ENCODE data around the gene CIDEC.
"Not testable (repeated sequence)": the region's sequence is repeated elsewhere in the genome, so short reads cannot be mapped to it uniquely, and the experiment has no call there.

The CIDEC gene

GRCh38 chr3:9872067-9872466, 8.0 kb downstream of the CIDEC start:
- not testable (repeated sequence) for DNase-seq

GRCh38 chr3:9870978-9871377, 9.1 kb downstream of the CIDEC start:
- no peak for DNase-seq

- no peak for DNase-seq
Observed at GRCh38 chr3:9869955-9870354, 10.1 kb downstream of the CIDEC start.

GRCh38 chr3:9867106-9867505, 12.9 kb downstream of the CIDEC start:
- no peak for DNase-seq

GRCh38 chr3:9866639-9867038, 13.4 kb downstream of the CIDEC start:
- DNase-seq: no peak

GRCh38 chr3:9865125-9865637, 14.9 kb downstream of the CIDEC start:
- not testable (repeated sequence) for DNase-seq

- DNase-seq: no peak
Observed at GRCh38 chr3:9864200-9864927, 15.7 kb downstream of the CIDEC start.

DNA sequence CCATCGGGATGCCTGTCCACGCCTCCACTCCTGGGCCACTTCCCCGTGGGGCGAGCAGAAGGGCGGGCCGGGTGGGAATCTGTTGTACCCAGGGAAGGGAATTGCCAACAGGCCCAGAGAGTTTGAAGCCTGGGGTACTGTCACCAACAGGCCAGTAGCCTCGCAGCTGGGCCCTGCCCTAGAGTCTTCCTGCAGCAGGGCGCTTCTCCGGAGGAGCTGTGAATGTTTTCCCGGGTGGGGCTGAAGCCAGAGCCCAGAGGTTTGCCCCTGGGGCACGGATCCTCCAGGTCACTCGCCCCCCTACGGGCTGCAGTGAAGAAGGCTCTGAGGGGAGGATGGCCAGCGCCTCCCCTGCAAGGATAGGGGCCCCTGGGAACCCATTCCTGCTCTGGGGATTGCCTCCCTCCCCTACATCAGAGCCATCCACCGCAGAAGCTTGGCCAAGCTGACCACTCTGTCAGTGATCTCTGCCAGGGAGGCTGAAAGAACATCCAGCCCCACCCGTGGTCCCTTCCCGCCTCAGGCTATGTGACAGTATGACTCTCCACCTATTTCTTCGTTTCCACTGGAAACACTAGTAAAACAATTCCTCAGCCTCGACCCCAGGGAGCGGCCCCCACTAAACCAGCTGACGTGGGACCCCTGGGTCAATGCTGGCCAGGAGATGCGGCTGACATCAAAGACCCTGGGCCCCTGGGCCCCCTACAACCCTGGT, 16.8 kb downstream of the CIDEC start:
- no peak for DNase-seq

DNA sequence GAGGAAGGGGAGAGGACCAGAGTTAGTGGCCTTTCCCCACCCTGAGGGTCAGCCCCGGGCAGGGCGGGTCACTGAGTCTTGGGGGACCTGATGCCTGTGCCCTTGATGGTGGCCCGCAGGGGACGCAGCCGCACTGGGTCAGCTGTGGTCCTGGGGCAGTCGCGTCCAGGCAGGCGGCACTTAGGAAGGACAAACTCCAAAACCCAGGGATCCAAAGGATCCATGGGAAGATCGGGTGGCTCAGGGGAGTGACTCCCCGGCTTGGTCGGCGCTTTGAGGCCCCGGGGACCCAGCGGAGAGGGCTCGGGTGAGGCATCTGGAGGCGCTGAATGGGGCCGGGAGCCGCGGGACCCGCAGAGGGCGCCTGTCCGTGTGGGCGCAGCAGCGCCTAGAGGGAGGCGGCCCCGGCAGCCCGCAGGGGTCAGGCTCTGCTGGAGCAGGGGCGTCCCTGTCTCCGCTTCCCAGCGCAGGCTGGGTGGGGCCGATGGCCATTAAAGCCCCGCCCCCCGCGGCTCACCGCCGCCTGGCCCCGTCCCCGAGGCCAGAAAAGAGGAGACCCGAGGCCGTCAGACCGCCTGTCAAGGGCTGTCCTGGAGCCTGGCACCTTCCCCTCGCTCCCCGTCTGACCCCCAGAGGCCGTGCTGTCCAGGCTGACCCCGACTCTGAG, 17.5 kb downstream of the CIDEC start:
- no peak for DNase-seq

DNA sequence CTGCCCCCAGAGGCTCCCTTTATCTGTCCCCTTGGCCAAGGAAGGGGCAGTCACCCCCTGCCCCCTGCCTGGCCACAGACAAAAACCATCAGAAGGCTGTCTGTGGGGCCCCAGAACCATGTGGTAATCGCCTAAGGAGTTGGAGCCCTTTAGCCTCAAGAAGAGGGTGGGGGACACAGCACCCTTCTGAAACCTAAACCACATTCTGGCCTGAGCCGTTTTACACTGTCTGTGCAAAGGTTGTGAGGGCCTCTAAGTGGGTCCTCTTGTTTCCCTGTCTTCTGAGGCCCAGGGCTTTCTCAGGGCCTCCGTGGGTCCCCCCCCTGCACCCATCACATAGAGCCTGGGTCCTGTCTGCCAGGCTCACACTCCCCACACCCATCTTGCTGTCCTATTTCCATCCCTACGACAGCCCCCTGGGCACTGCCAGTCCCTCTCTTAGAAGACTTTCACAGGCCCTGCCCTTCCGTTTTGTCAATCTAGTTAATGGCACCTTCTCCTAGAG, 18.4 kb downstream of the CIDEC start:
- DNase-seq: no peak

DNA sequence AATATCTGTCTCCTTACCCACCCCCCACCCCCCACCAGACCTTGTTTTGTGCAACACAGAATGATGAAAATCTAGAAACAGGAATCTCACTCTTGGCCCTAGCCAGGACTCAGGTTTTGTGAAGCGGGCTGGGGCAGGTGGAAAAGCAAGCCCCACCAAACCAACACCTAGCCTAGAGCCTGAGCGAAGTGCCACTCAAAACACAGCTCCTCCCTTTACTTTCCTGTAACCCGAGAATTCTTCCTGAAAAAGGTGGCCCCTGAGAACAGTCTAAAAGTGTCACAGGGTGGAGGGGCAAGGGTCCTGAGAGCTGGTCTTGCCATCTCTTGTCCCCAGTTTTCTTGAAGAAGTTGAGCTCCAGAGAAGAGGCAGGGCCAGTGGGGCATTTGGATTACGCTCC, 18.9 kb downstream of the CIDEC start:
- no peak for DNase-seq

DNA sequence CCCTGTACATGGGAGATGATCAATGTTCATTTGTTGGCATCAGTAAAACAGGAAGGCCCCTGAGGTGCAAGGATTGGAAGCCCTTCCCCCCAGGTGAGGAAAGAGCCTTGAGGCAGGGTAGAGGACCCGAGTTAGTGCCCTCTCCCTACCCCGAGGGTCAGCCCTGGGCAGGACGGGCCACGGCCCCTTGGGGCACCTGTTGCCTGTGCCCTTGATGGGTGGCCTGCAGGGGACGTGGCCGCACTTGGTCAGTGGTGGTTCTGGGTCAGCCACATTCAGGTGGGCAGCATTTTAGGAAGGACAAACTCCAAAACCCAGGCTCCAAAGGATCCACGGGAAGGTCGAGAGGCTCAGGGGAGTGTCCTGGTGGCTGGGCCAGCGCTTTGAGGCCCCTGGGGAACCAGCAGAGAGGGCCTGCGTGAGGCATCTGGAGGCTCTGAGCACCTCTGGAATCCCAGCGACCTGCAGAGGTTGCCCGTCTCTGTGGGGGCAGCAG, 20.5 kb downstream of the CIDEC start:
- no peak for DNase-seq

GRCh38 chr3:9855594-9855993, 24.5 kb downstream of the CIDEC start:
- no peak for DNase-seq

- DNase-seq: not testable (repeated sequence)
Observed at GRCh38 chr3:9854291-9854940, 25.6 kb downstream of the CIDEC start.

DNA sequence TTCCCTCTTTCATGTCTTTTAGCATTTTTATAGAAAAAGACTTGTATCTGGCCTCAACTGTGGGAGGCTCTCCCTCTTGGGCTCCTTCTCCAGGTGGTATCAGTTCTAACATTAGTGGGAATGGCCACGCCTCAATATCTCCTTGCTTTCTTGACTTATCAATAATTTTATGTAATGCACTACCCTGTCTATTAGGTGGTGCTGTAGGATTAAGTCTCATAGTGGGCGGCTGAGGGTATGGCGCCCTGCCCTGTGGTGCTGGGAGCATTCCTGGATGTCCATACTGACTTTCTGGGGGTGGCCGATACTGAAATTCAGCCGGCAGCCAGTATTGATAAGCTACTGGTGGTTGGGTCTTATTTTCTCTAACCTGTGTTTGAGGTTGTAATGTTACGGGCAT, 27.5 kb downstream of the CIDEC start:
- DNase-seq: no peak

DNA sequence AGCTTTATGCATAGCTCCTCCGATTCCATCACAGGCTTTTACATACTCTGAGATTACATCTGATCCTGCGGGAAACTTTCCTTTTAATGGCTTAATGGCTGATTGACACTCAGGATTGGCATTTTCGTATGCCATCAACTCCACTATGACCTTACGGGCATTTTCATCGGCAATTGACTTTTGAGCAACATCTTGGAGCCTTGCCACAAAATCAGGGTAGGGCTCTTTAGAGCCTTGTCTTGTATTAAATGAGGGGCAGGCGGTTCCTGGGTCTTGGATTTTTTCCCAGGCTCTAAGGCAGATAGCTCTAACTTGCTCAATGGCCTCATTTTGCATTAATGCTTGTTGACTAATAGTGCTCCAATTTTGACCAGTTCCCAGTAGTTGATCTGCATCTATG, 28.1 kb downstream of the CIDEC start:
- not testable (repeated sequence) for DNase-seq

DNA sequence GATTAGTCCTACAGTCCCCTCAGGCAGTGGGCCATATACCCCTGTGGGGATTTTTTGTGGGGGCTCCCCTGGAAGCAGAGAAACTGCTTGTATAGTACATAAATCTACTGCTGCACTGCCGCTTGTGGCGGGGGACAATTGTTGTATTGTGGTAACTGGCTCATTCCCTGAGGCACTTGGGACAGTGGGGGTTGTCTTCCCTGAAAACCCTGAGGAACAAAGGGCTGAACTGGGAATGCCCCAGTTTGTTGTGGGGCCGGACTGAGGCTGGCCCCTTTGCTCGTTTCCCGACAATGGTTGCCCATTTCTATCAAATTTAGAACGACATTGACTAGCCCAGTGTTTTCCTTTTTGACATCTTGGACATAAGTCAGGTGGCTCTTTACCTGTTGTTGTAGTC, 28.7 kb downstream of the CIDEC start:
- not testable (repeated sequence) for DNase-seq

- not testable (repeated sequence) for DNase-seq
Observed at GRCh38 chr3:9848860-9849259, 31.2 kb downstream of the CIDEC start.

DNA sequence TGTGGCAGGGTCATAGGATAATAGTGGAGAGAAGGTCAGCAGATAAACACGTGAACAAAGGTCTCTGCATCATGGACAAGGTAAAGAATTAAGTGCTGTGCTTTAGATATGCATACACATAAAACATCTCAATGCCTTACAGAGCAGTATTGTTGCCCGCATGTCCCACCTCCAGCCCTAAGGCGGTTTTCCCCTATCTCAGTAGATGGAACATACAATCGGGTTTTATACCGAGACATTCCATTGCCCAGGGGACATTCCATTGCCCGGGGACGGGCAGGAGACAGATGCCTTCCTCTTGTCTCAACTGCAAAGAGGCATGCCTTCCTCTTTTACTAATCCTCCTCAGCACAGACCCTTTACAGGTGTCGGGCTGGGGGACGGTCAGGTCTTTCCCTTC, 32.2 kb downstream of the CIDEC start:
- DNase-seq: not testable (repeated sequence)

DNA sequence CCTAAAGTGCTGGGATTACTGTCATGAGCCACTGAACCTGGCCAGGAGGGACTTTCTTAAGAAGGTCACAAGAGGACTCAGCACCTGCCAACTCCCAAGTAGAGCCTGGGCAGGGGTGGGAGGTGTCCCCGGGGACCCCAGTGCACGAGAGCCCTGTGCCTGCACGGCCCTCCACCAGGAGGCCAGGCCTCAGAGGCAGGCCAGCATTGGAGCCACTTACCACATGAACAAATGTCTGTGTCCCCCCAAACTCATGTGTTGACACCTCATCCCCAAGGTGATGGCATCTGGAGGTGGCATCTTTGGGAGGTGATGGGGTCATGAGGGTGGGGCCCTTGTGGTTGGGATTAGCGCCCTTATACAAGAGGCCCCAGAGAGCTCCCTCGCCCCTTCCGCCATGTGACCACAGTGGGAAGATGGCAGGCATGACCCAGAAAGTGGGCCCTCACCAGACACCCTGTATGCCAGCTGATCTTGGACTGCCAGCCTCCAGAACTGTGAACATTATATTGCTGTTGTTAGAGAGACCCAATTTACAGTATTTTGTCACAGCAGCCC, 33.0 kb downstream of the CIDEC start:
- DNase-seq: no peak

DNA sequence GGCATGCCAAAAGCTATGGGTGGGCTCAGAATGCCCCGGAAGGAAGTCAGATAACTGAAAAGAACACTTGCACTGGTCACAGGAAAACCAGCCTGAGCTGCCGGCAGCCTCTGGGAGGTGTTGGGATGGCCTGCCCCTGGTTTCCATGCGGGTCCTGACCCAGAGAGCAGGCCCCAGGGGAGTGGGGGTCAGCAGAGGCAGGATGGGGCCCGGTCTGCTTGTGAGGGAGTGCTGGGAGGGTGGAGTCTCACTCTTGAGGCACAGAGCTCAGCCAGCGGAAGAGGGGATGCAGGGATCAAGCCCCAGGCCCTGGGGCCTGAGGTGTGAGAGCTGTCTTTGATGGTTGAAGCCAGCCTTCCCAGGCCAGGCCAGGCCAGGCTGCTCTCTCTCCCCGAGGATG, 33.8 kb downstream of the CIDEC start:
- no peak for DNase-seq

DNA sequence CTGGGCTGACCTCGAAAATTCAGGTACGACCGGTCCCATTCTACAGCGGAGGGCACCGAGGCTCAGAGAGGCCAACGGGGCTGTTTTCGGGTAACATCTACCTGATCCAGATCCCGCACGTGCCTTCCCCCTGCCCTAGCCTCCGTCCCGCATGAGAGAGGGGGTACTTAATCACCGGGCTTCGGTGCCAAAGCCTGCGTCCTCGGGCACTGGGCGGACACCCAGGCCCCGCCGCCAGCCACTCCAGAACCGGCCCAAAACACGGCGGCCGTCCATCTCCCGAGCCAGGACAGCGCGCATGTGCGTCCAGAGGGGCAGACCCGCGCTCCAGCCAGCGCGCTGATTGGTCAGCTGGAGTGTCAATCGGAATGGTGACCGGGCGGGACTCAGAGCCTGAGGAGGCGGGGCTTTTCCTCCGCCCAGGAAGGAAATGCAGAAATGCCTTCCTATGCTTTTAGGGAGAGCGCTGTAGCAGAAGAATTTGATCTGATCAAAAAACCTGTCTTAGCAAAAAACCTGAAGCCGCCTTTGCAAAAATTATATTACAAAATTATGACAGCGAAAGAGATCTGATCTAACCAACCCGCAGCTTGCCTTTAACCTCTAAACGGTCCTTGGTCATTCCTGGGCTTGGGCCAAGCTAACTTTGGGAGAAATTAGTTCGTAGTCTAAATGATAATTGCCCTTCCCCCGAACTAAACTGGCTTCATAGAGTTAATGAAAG, 36.2 kb downstream of the CIDEC start, which contains the start of gene RPUSD3:
Gene RPUSD3 (minus strand): TSS at position 294 of the 724 bp plus-strand sequence. CDS start 18 bp downstream, at position 276.
- peak; percentile 90 for DNase-seq
